Skeletal muscle satellite cell (primary cell): ENCODE data around the gene ADGRF4.

Experiments used
- H3K27me3 ChIP-seq: 2 replicates; pipeline ENCODE4 v1.7.0; 2013; ENCODE audit warnings: low read length; ENCODE audit not compliant: control insufficient read depth, insufficient read depth
- H3K36me3 ChIP-seq: 2 replicates; pipeline ENCODE4 v1.7.0; 2013; ENCODE audit warnings: mild to moderate bottlenecking, control low read depth, low read length; ENCODE audit not compliant: insufficient read depth
- H3K4me1 ChIP-seq: 2 replicates; pipeline ENCODE4 v1.7.0; 2013; ENCODE audit warnings: low read length; ENCODE audit not compliant: control insufficient read depth, insufficient read depth
- H3K4me2 ChIP-seq: 2 replicates; pipeline ENCODE4 v1.7.0; 2013; ENCODE audit warnings: mild to moderate bottlenecking, low read length
- H3K4me3 ChIP-seq: 2 replicates; pipeline ENCODE4 v1.7.0; 2013; ENCODE audit warnings: low read length
- H3K9ac ChIP-seq: 2 replicates; pipeline ENCODE4 v1.7.0; 2013; ENCODE audit warnings: mild to moderate bottlenecking, low read depth, low read length, moderate library complexity
- H3K9me3 ChIP-seq: replicated peaks from 2 replicates; pipeline ENCODE4 v1.7.0; 2013; ENCODE audit warnings: mild to moderate bottlenecking, control low read depth, low read length

ADGRF4 gene

GRCh38 chr6:47715782-47716181, 17.4 kb downstream of the ADGRF4 start:
- no peak overlapping the region for H3K4me2 ChIP-seq
- no peaks in the 10 kb centered on the region for H3K36me3 ChIP-seq
- no peaks in the 10 kb centered on the region for H3K9me3 ChIP-seq
- peaks cover 18% of the 10 kb centered on the region for H3K27me3 ChIP-seq
- no peak overlapping the region for H3K4me3 ChIP-seq
- no peaks in the 10 kb centered on the region for H3K4me1 ChIP-seq
- no peak overlapping the region for H3K9ac ChIP-seq

DNA sequence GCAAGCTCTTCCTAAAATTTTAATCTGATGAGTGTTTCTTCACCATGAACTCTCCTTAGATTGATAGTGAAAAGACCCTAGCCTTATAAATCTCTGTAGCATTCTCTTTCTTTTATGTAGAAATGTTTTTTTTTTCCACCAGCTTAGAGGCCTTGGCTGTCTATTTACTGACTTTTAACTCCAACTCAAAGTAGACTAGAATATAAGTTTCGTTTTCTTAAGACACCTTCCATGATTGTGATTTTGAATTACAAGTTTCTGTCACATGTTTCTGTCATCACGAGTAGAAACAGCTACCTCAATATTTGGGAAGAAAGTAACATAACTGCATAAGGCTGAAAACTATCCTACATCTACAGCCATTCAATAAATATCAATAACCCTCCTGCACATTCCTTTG, 17.8 kb downstream of the ADGRF4 start:
- no peaks in the 10 kb centered on the region for H3K9me3 ChIP-seq
- H3K27me3 ChIP-seq, result peaks cover 18% of the 10 kb centered on the region
- no peaks in the 10 kb centered on the region for H3K36me3 ChIP-seq
- no peak overlapping the region for H3K4me3 ChIP-seq
- no peak overlapping the region for H3K4me2 ChIP-seq
- no peak overlapping the region for H3K9ac ChIP-seq
- H3K4me1 ChIP-seq, result no peaks in the 10 kb centered on the region

DNA sequence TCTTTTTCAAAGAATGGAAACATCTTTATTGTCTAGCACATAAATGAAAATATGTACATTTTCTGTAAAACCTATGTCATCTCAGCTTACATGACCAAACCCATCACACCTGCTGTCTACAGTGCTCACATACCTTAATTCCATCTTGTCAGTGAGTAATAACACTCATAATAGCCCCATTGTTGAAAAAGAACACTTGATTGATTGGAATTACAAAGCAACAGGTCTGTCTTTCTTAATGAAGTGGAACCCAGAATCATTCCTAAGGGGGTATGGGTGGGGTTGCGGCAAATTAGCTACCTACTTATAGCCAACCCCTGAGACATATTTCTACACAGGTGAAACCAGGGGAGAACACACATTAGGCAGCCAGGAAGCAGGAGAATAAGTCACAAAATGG, 20.2 kb downstream of the ADGRF4 start:
- Histone ChIP-seq H3K9me3 (no peaks in the 10 kb centered on the region), H3K4me1 (no peaks in the 10 kb centered on the region), H3K4me2 (no peak overlapping the region), H3K27me3 (peaks cover 18% of the 10 kb centered on the region), H3K36me3 (no peaks in the 10 kb centered on the region), H3K9ac (no peak overlapping the region), H3K4me3 (no peak overlapping the region)

- Histone ChIP-seq H3K27me3 (peaks cover 13% of the 10 kb centered on the region), H3K36me3 (no peaks in the 10 kb centered on the region), H3K4me2 (no peak overlapping the region), H3K9me3 (no peaks in the 10 kb centered on the region), H3K4me1 (no peaks in the 10 kb centered on the region), H3K4me3 (no peak overlapping the region), H3K9ac (no peak overlapping the region)
Measured at GRCh38 chr6:47721189-47721588, 22.8 kb downstream of the ADGRF4 start.

GRCh38 chr6:47722194-47722593, 23.8 kb downstream of the ADGRF4 start:
- no peak overlapping the region for H3K9ac ChIP-seq
- no peak overlapping the region for H3K4me3 ChIP-seq
- peaks cover 13% of the 10 kb centered on the region for H3K27me3 ChIP-seq
- H3K4me2 ChIP-seq, result no peak overlapping the region
- no peaks in the 10 kb centered on the region for H3K36me3 ChIP-seq
- H3K4me1 ChIP-seq, result no peaks in the 10 kb centered on the region
- no peaks in the 10 kb centered on the region for H3K9me3 ChIP-seq

- Histone ChIP-seq H3K9me3 (no peaks in the 10 kb centered on the region), H3K4me2 (no peak overlapping the region), H3K4me3 (no peak overlapping the region), H3K9ac (no peak overlapping the region), H3K4me1 (peaks cover 7% of the 10 kb centered on the region), H3K36me3 (no peaks in the 10 kb centered on the region), H3K27me3 (peaks cover 11% of the 10 kb centered on the region)
Measured at GRCh38 chr6:47724300-47724699, 25.9 kb downstream of the ADGRF4 start.

DNA sequence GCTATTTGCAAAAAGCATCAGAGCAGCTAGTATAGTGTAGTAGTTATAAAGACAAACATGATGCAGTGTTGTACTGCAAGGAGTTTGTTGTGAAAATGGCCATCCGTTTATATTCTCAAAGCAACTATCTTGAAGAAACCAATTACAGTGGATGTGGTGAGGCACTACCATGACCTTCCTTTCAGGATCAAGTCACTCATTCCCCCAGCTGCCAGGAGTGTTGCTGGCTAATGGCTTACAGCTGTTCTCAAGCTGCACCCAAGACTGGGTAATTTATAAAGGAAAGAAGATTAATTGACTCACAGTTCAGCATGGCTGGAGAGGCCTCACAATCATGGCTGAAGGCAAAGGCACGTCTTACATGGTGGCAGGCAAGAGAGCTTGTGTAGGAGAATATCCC, 29.0 kb downstream of the ADGRF4 start:
- Histone ChIP-seq H3K4me3 (no peak overlapping the region), H3K27me3 (no peaks in the 10 kb centered on the region), H3K4me2 (no peak overlapping the region), H3K9me3 (no peaks in the 10 kb centered on the region), H3K36me3 (no peaks in the 10 kb centered on the region), H3K4me1 (peaks cover 20% of the 10 kb centered on the region), H3K9ac (no peak overlapping the region)

DNA sequence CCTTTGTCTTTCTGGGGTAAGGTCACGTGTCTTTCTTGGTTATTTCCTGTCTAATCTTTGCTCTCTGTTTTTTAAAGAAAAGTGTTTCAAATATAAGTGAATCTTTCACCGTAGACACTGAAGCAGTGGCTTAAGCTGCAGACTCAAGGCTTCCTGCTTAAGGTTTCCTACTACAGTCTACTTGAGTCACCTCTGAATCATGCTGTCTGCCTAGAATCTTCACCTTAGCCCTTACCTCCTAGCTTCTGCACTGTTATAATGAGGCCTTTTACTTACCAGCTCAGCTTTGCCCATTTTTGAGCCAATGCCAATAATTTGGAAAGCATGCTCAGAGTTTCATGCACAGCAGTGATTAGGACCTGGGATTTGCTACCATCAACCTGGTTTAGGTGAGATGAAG, 30.6 kb downstream of the ADGRF4 start:
- Histone ChIP-seq H3K9ac (no peak overlapping the region), H3K36me3 (no peaks in the 10 kb centered on the region), H3K4me1 (peaks cover 20% of the 10 kb centered on the region), H3K9me3 (no peaks in the 10 kb centered on the region), H3K4me2 (no peak overlapping the region), H3K4me3 (no peak overlapping the region), H3K27me3 (no peaks in the 10 kb centered on the region)

DNA sequence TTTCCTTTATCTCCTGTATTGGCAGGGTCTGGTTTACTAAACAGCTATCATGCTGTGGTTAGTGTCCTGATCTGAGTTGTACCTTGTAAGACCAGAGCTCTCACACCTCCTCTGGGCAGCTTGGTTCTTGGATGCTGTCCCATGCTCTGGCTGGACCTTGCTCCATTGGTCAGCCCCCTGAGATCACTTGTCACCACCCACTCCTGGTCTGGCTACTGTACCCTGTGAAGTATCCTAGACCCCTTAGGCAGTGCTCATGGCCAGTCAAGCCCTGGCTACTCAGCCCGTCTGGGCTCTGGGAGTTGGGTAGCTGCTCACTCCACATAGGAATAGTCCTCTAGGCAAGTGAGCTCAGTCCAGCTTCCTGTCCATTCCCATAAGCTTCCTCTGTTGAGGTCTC, 31.1 kb downstream of the ADGRF4 start:
- peaks cover 1% of the 10 kb centered on the region for H3K27me3 ChIP-seq
- no peaks in the 10 kb centered on the region for H3K36me3 ChIP-seq
- peaks cover 20% of the 10 kb centered on the region for H3K4me1 ChIP-seq
- H3K4me3 ChIP-seq, result no peak overlapping the region
- H3K4me2 ChIP-seq, result no peak overlapping the region
- no peaks in the 10 kb centered on the region for H3K9me3 ChIP-seq
- H3K9ac ChIP-seq, result no peak overlapping the region

- H3K4me1 ChIP-seq, result peaks cover 15% of the 10 kb centered on the region
Measured at GRCh38 chr6:47733879-47734558, 35.6 kb downstream of the ADGRF4 start.

DNA sequence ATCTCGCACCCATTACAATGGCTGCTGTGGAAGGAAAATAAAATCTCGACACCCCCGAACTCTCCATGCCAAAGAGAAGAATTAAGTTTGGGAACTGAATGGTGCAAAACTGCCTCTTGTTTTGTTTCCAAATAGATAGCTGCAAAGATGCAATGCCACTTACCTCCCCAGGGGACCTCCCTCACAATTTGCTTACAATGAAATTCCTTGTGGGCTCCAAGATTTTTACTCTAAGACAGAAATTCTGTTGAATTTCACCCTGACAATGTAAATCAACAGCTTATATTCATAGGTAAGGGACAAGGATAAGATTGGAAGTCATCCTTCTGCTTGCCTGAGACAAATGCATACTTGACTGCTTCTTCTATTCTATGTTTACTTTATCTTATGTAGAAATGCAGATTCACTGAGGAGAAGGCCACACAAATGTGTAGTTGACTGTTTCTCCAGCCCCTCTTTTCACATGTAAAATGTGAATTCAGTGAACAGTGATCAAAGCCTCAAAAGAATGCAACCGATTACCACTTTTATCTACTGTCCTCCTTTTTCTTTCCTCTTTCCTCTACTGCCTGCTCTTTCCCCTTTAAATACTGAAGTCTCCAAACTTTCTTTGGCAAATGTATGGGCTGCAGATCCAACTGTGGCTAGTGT, 36.6 kb downstream of the ADGRF4 start:
- H3K4me3 ChIP-seq, result no peak overlapping the region
- H3K36me3 ChIP-seq, result no peaks in the 10 kb centered on the region
- peaks cover 10% of the 10 kb centered on the region for H3K4me1 ChIP-seq
- H3K9me3 ChIP-seq, result no peaks in the 10 kb centered on the region
- no peak overlapping the region for H3K4me2 ChIP-seq
- H3K27me3 ChIP-seq, result peaks cover 13% of the 10 kb centered on the region
- no peak overlapping the region for H3K9ac ChIP-seq

More at GRCh38 chr6:47733879-47734558, 35.6 kb downstream of the ADGRF4 start:
- Histone ChIP-seq H3K4me3 (no peak overlapping the region), H3K9me3 (no peaks in the 10 kb centered on the region), H3K27me3 (peaks cover 5% of the 10 kb centered on the region), H3K4me2 (no peak overlapping the region), H3K9ac (no peak overlapping the region), H3K36me3 (no peaks in the 10 kb centered on the region)
